Osteocyte (in vitro differentiated cells): Measurements from ENCODE around the gene MAP4K4. TPM values are rescaled to one million over a fixed set of nuclear protein-coding genes. Genes with fewer than 3 reads are reported as not detected.

ENCODE experiments used
- DNase-seq: peaks from one replicate; pipeline ENCODE4 v3.0.0; 2021; ENCODE audit warnings: mixed read lengths; ENCODE audit not compliant: unreplicated experiment; ENCODE audit errors: extremely low spot score
- H3K27ac Mint-ChIP-seq: one replicate; pipeline ENCODE4 v1.8.0; 2021; ENCODE audit warnings: mild to moderate bottlenecking, mixed read lengths; ENCODE audit not compliant: unreplicated experiment
- H3K27me3 Mint-ChIP-seq: one replicate; pipeline ENCODE4 v1.8.0; 2021; ENCODE audit warnings: mixed read lengths; ENCODE audit not compliant: unreplicated experiment
- H3K36me3 Mint-ChIP-seq: one replicate; pipeline ENCODE4 v1.8.0; 2021; ENCODE audit warnings: mixed read lengths; ENCODE audit not compliant: unreplicated experiment
- H3K4me1 Mint-ChIP-seq: one replicate; pipeline ENCODE4 v1.8.0; 2021; ENCODE audit warnings: mixed read lengths; ENCODE audit not compliant: unreplicated experiment
- H3K4me3 Mint-ChIP-seq: one replicate; pipeline ENCODE4 v1.8.0; 2021; ENCODE audit warnings: mild to moderate bottlenecking, moderate library complexity, mixed read lengths; ENCODE audit not compliant: unreplicated experiment
- H3K9me3 Mint-ChIP-seq: one replicate; pipeline ENCODE4 v1.8.0; 2021; ENCODE audit warnings: mixed read lengths; ENCODE audit not compliant: unreplicated experiment
- total RNA-seq: library from RNA; stranded (reverse); gene quantifications from 2 replicates; pipeline ENCODE4 v1.2.1, GENCODE V29; 2021
- TF ChIP-seq, protein P1 (sequence below): fragments of 200-600 bp; sonication (generic); IDR thresholded peaks from 2 replicates; pipeline ENCODE4 v1.5.0; 2021; ENCODE audit warnings: antibody characterized with exemption, mild to moderate bottlenecking, moderate library complexity

The MAP4K4 gene
- total RNA-seq, 1 donor from 2014 or later = 126 TPM

DNA sequence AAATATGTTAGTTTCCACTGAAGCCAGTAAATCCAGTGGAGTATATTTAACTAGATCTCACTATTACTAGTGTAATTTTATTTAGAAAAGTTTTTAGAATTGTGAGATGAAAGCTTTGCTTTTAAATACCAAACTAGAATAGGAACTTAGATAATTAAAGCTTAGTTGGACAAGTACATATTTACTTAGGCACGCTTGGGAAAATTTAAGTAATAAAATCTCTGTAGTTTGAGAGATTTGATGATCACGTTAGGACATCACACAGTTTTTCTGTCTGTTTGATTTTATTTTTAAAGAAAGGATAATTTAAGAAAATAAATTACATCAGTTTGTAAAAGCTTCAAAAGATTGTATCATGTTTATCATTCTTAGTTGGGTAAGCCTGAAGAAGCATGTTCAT, 153.5 kb downstream of the MAP4K4 start:
- Mint-ChIP-seq H3K4me1 (peaks cover 21% of the 10 kb centered on the region), H3K27me3 (no peaks in the 10 kb centered on the region), H3K4me3 (no peak overlapping the region), H3K9me3 (no peaks in the 10 kb centered on the region), H3K27ac (no peak overlapping the region), H3K36me3 (peaks cover 48% of the 10 kb centered on the region)
- no peak for DNase-seq
- TF ChIP-seq, protein P1, sequence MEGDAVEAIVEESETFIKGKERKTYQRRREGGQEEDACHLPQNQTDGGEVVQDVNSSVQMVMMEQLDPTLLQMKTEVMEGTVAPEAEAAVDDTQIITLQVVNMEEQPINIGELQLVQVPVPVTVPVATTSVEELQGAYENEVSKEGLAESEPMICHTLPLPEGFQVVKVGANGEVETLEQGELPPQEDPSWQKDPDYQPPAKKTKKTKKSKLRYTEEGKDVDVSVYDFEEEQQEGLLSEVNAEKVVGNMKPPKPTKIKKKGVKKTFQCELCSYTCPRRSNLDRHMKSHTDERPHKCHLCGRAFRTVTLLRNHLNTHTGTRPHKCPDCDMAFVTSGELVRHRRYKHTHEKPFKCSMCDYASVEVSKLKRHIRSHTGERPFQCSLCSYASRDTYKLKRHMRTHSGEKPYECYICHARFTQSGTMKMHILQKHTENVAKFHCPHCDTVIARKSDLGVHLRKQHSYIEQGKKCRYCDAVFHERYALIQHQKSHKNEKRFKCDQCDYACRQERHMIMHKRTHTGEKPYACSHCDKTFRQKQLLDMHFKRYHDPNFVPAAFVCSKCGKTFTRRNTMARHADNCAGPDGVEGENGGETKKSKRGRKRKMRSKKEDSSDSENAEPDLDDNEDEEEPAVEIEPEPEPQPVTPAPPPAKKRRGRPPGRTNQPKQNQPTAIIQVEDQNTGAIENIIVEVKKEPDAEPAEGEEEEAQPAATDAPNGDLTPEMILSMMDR = no peak

- Mint-ChIP-seq H3K36me3 (peaks cover 49% of the 10 kb centered on the region), H3K9me3 (no peaks in the 10 kb centered on the region), H3K27ac (no peak overlapping the region), H3K4me1 (peaks cover 18% of the 10 kb centered on the region), H3K4me3 (no peak overlapping the region), H3K27me3 (no peaks in the 10 kb centered on the region)
- TF ChIP-seq, protein P1 = no peak
- no peak for DNase-seq
Observed at GRCh38 chr2:101852824-101853223, 155.3 kb downstream of the MAP4K4 start.

- TF ChIP-seq, protein P1 = no peak
- H3K36me3 Mint-ChIP-seq = peaks cover 53% of the 10 kb centered on the region
- H3K9me3 Mint-ChIP-seq = no peaks in the 10 kb centered on the region
- no peaks in the 10 kb centered on the region for H3K27me3 Mint-ChIP-seq
- H3K4me3 Mint-ChIP-seq = no peak overlapping the region
- no peak for DNase-seq
- no peak overlapping the region for H3K27ac Mint-ChIP-seq
- peaks cover 7% of the 10 kb centered on the region for H3K4me1 Mint-ChIP-seq
Observed at GRCh38 chr2:101854877-101855276, 157.4 kb downstream of the MAP4K4 start.

GRCh38 chr2:101855776-101856175, 158.3 kb downstream of the MAP4K4 start:
- Mint-ChIP-seq H3K9me3 (no peaks in the 10 kb centered on the region), H3K4me3 (no peak overlapping the region), H3K27ac (no peak overlapping the region), H3K36me3 (peaks cover 55% of the 10 kb centered on the region), H3K4me1 (no peaks in the 10 kb centered on the region), H3K27me3 (no peaks in the 10 kb centered on the region)
- TF ChIP-seq, protein P1 = no peak
- no peak for DNase-seq

- no peak for DNase-seq
- Mint-ChIP-seq H3K9me3 (no peaks in the 10 kb centered on the region), H3K36me3 (peaks cover 56% of the 10 kb centered on the region), H3K4me3 (no peak overlapping the region), H3K4me1 (peaks cover 1% of the 10 kb centered on the region), H3K27me3 (no peaks in the 10 kb centered on the region), H3K27ac (no peak overlapping the region)
- TF ChIP-seq, protein P1 = no peak
Observed at GRCh38 chr2:101858246-101858645, 160.7 kb downstream of the MAP4K4 start.
